Panc1 (cell line): ENCODE results near the gene CBFB. TPM values are rescaled to one million over a fixed set of nuclear protein-coding genes. Genes with fewer than 3 reads are reported as not detected.

ENCODE experiments used
- ATAC-seq: fragments of 200-7000 bp; cut with Tn5 transposase; 2 replicates; pipeline ENCODE4 v1.9.1; 2020; ENCODE audit warnings: mild to moderate bottlenecking, moderate library complexity
- BruUV-seq: library from RNA; stranded (reverse); fragments of 400-500 nt; replicated peaks from 2 replicates; lab custom pipeline; 2021; lab: Mats Ljungman, UMichigan
- CTCF ChIA-PET: fragments of 300-600 bp; sonication (Branson Sonifier 250); formaldehyde crosslinking; loops from one replicate; lab custom pipeline; 2022; ENCODE audit warnings: antibody characterized with exemption; lab: Charles Lee
- POLR2A ChIA-PET: fragments of 300-600 bp; sonication (Branson Sonifier 250); formaldehyde crosslinking; loops from one replicate; lab custom pipeline; 2022; ENCODE audit warnings: antibody characterized with exemption; lab: Charles Lee
- DNase-seq: peaks from one replicate; pipeline ENCODE4 v3.0.0-alpha.2; 2010; ENCODE audit warnings: low read depth, low spot score
- H3K27ac ChIP-seq: 2 replicates; pipeline ENCODE4 v1.5.1; 2011; ENCODE audit warnings: mild to moderate bottlenecking, low read length, inconsistent platforms
- H3K27me3 ChIP-seq: fragments of 200-500 bp; sonication (Bioruptor generic); 2 replicates; pipeline ENCODE4 v1.6.0; 2014; ENCODE audit warnings: low read length, inconsistent platforms; ENCODE audit not compliant: control insufficient read depth, insufficient read depth
- H3K36me3 ChIP-seq: fragments of 200-500 bp; sonication (Bioruptor generic); 2 replicates; pipeline ENCODE4 v1.5.1; 2014; ENCODE audit warnings: inconsistent platforms, mild to moderate bottlenecking, low read length, moderate library complexity; ENCODE audit not compliant: control insufficient read depth, insufficient read depth
- H3K4me1 ChIP-seq: 2 replicates; pipeline ENCODE4 v1.5.1; 2011; ENCODE audit warnings: inconsistent platforms, mild to moderate bottlenecking, low read length, moderate library complexity; ENCODE audit not compliant: control insufficient read depth, insufficient read depth
- H3K4me3 ChIP-seq, 2 experiments: 2 replicates each; pipeline ENCODE4 v1.5.1; 2011 to 2012; ENCODE audit warnings: low read depth in 2 of 2, low read length in 2 of 2, mild to moderate bottlenecking in 2 of 2, inconsistent platforms in 1 of 2, moderate library complexity in 1 of 2
- H3K9me3 ChIP-seq: fragments of 200-500 bp; sonication (Bioruptor generic); 2 replicates; pipeline ENCODE4 v1.5.1; 2014; ENCODE audit warnings: low read depth, mild to moderate bottlenecking, inconsistent platforms, low read length, moderate library complexity; ENCODE audit not compliant: control insufficient read depth, insufficient read depth
- CTCF ChIP-seq: fragments of 450-650 bp; IDR thresholded peaks from 2 replicates; pipeline ENCODE4 v1.5.1; 2017; ENCODE audit warnings: mild to moderate bottlenecking
- POLR2AphosphoS5 ChIP-seq: IDR thresholded peaks from 2 replicates; pipeline ENCODE4 v1.6.1; 2012; ENCODE audit warnings: mild to moderate bottlenecking, low read depth, low read length, moderate library complexity
- REST ChIP-seq, 2 experiments: IDR thresholded peaks; 2 replicates each; pipeline ENCODE4 v1.6.1; 2011 to 2012; ENCODE audit warnings: low read depth in 2 of 2, control low read depth in 1 of 2, low read length in 1 of 2, mild to moderate bottlenecking in 1 of 2, moderate library complexity in 1 of 2; ENCODE audit not compliant: insufficient read depth in 1 of 2
- SIN3A ChIP-seq: IDR thresholded peaks from 2 replicates; pipeline ENCODE4 v1.6.1; 2012; ENCODE audit warnings: low read depth, mild to moderate bottlenecking, low read length, moderate library complexity, borderline replicate concordance; ENCODE audit not compliant: insufficient read depth
- TCF7L2 ChIP-seq: IDR thresholded peaks from 2 replicates; pipeline ENCODE4 v1.6.1; 2011; ENCODE audit warnings: mild to moderate bottlenecking, low read depth, low read length, inconsistent platforms
- in situ Hi-C: cut with HindIII; loops from 2 replicates; pipeline ENCODE4 v1.10.0; 2016; ENCODE audit warnings: low sequenced_read_pairs, low pct_unique_long_range_greater_than_20kb
- intact Hi-C: fragments of 100-400 bp; cut with micrococcal nuclease; formaldehyde crosslinking; loops from one replicate; pipeline ENCODE4 v1.10.0; 2022; ENCODE audit not compliant: unreplicated experiment
- total RNA-seq: library from RNA; stranded (reverse); gene quantifications from one replicate; pipeline ENCODE4 v1.2.1, GENCODE V29; 2021; ENCODE audit not compliant: unreplicated experiment

The CBFB gene
- total RNA-seq, 1 experiment from 2014 or later, result 66.4 TPM

GRCh38 chr16:67145746-67146145, 116.8 kb downstream of the CBFB start:
- in situ Hi-C loops (no loop called here), intact Hi-C loops (no loop called here)
- TF ChIP-seq REST (IDR thresholded peaks at IDR 0.05; ENCODE audit: insufficient read depth in 1 of 2, low read depth in 2 of 2, low read length in 1 of 2) (no peak), TCF7L2 (no peak), SIN3A (no peak), CTCF (no peak), POLR2AphosphoS5 (no peak)
- Histone ChIP-seq H3K27me3 (no peaks in the 10 kb centered on the region), H3K9me3 (no peaks in the 10 kb centered on the region), H3K4me1 (no peaks in the 10 kb centered on the region), H3K4me3 (no peak overlapping the region), H3K36me3 (peaks cover 5% of the 10 kb centered on the region; the same call in 1 of the 2 replicates), H3K27ac (no peak overlapping the region)
- no TSS peak for BruUV-seq
- ATAC-seq (no peak), DNase-seq (no peak)
- ChIA-PET CTCF (no interaction called here), POLR2A (no interaction called here)

GRCh38 chr16:67146523-67147357, 117.8 kb downstream of the CBFB start:
- H3K27me3 ChIP-seq, result no peaks in the 10 kb centered on the region
- no peak overlapping the region for H3K27ac ChIP-seq
- intact Hi-C loops (no loop called here), in situ Hi-C loops (no loop called here)
- ATAC-seq (no peak), DNase-seq (no peak)
- peaks cover 5% of the 10 kb centered on the region; the same call in 1 of the 2 replicates for H3K36me3 ChIP-seq
- no peak overlapping the region for H3K4me3 ChIP-seq
- no peaks in the 10 kb centered on the region for H3K9me3 ChIP-seq
- H3K4me1 ChIP-seq, result peaks cover 5% of the 10 kb centered on the region
- ChIA-PET CTCF (no interaction called here), POLR2A (no interaction called here)
- BruUV-seq, result no TSS peak
- TF ChIP-seq CTCF, result no peak; the same call in 1 of the 2 replicates
- TF ChIP-seq TCF7L2, result no peak
- no peak for TF ChIP-seq SIN3A
- TF ChIP-seq REST (IDR thresholded peaks at IDR 0.05; ENCODE audit: insufficient read depth in 1 of 2, low read depth in 2 of 2, low read length in 1 of 2), result no peak
- TF ChIP-seq POLR2AphosphoS5, result no peak
